Measurements from ENCODE around the gene FBXO2.

The FBXO2 gene

GRCh38 chr1:11676386-11677103 is 22.3 kb upstream of the FBXO2 start:
- DNase-seq (no peak), ATAC-seq (ENCODE audit: insufficient read depth, low read depth) (no peak)
- Histone ChIP-seq H3K27ac (ENCODE audit: low read length) (no peak overlapping the region), H2AFZ (ENCODE audit: low read depth, low read length) (no peak overlapping the region), H3K4me2 (ENCODE audit: insufficient read depth, low read length) (no peak overlapping the region), H3K27me3 (ENCODE audit: insufficient read depth, low read length, poor library complexity) (no peaks in the 10 kb centered on the region), H3K9me3 (ENCODE audit: insufficient read depth, low read length, severe bottlenecking) (no peaks in the 10 kb centered on the region), H3K4me3 (ENCODE audit: low read depth in 1 of 2, low read length in 2 of 2) (no peak overlapping the region), H3K9ac (ENCODE audit: low read depth, low read length) (no peak overlapping the region), H4K20me1 (ENCODE audit: insufficient read depth, low read length) (peaks cover 49% of the 10 kb centered on the region), H3K4me1 (ENCODE audit: insufficient read depth, low read length) (peaks cover 24% of the 10 kb centered on the region), H3K36me3 (ENCODE audit: insufficient read depth, low read length) (peaks cover 75% of the 10 kb centered on the region), H3K79me2 (ENCODE audit: insufficient read depth, low read length) (peaks cover 27% of the 10 kb centered on the region)
- no peak for TF ChIP-seq EZH2 (IDR thresholded peaks at IDR 0.05; ENCODE audit: borderline replicate concordance, low read depth, low read length, severe bottlenecking)

GRCh38 chr1:11675325-11675724 is 21.1 kb upstream of the FBXO2 start:
- Histone ChIP-seq H3K36me3 (ENCODE audit: insufficient read depth, low read length) (peaks cover 77% of the 10 kb centered on the region), H3K4me1 (ENCODE audit: insufficient read depth, low read length) (peaks cover 19% of the 10 kb centered on the region), H3K4me3 (ENCODE audit: low read depth in 1 of 2, low read length in 2 of 2) (no peak overlapping the region), H3K79me2 (ENCODE audit: insufficient read depth, low read length) (peaks cover 22% of the 10 kb centered on the region), H4K20me1 (ENCODE audit: insufficient read depth, low read length) (peaks cover 48% of the 10 kb centered on the region), H3K27ac (ENCODE audit: low read length) (no peak overlapping the region), H3K27me3 (ENCODE audit: insufficient read depth, low read length, poor library complexity) (no peaks in the 10 kb centered on the region), H3K9me3 (ENCODE audit: insufficient read depth, low read length, severe bottlenecking) (no peaks in the 10 kb centered on the region), H3K9ac (ENCODE audit: low read depth, low read length) (no peak overlapping the region), H2AFZ (ENCODE audit: low read depth, low read length) (no peak overlapping the region), H3K4me2 (ENCODE audit: insufficient read depth, low read length) (no peak overlapping the region)
- DNase-seq (no peak), ATAC-seq (ENCODE audit: insufficient read depth, low read depth) (no peak)
- TF ChIP-seq CTCF (IDR thresholded peaks at IDR 0.05; ENCODE audit: borderline replicate concordance, extremely low read depth, low read length, poor library complexity, severe bottlenecking) (no peak), EZH2 (IDR thresholded peaks at IDR 0.05; ENCODE audit: borderline replicate concordance, low read depth, low read length, severe bottlenecking) (no peak)

- Histone ChIP-seq H2AFZ (ENCODE audit: low read depth, low read length) (no peak overlapping the region), H3K27me3 (ENCODE audit: insufficient read depth, low read length, poor library complexity) (no peaks in the 10 kb centered on the region), H3K9ac (ENCODE audit: low read depth, low read length) (no peak overlapping the region), H3K36me3 (ENCODE audit: insufficient read depth, low read length) (peaks cover 77% of the 10 kb centered on the region), H3K4me3 (ENCODE audit: low read depth in 1 of 2, low read length in 2 of 2) (no peak overlapping the region), H3K4me1 (ENCODE audit: insufficient read depth, low read length) (peaks cover 11% of the 10 kb centered on the region), H3K27ac (ENCODE audit: low read length) (no peak overlapping the region), H4K20me1 (ENCODE audit: insufficient read depth, low read length) (peaks cover 43% of the 10 kb centered on the region), H3K79me2 (ENCODE audit: insufficient read depth, low read length) (peaks cover 14% of the 10 kb centered on the region), H3K4me2 (ENCODE audit: insufficient read depth, low read length) (no peak overlapping the region), H3K9me3 (ENCODE audit: insufficient read depth, low read length, severe bottlenecking) (no peaks in the 10 kb centered on the region)
- no peak for DNase-seq
- ATAC-seq (ENCODE audit: insufficient read depth, low read depth): no peak
- TF ChIP-seq EZH2 (IDR thresholded peaks at IDR 0.05; ENCODE audit: borderline replicate concordance, low read depth, low read length, severe bottlenecking) (no peak), CTCF (IDR thresholded peaks at IDR 0.05; ENCODE audit: borderline replicate concordance, extremely low read depth, low read length, poor library complexity, severe bottlenecking) (no peak)
Observed at GRCh38 chr1:11674488-11674887, 20.3 kb upstream of the FBXO2 start.

GRCh38 chr1:11673089-11673769 is 19.0 kb upstream of the FBXO2 start:
- Histone ChIP-seq H3K9ac (ENCODE audit: low read depth, low read length) (no peak overlapping the region), H3K4me2 (ENCODE audit: insufficient read depth, low read length) (no peak overlapping the region), H3K79me2 (ENCODE audit: insufficient read depth, low read length) (peaks cover 3% of the 10 kb centered on the region; the same call in 1 of the 2 replicates), H3K4me3 (ENCODE audit: low read depth in 1 of 2, low read length in 2 of 2) (no peak overlapping the region), H4K20me1 (ENCODE audit: insufficient read depth, low read length) (peaks cover 41% of the 10 kb centered on the region), H3K27me3 (ENCODE audit: insufficient read depth, low read length, poor library complexity) (no peaks in the 10 kb centered on the region), H3K36me3 (ENCODE audit: insufficient read depth, low read length) (peaks cover 67% of the 10 kb centered on the region), H2AFZ (ENCODE audit: low read depth, low read length) (no peak overlapping the region), H3K9me3 (ENCODE audit: insufficient read depth, low read length, severe bottlenecking) (no peaks in the 10 kb centered on the region), H3K27ac (ENCODE audit: low read length) (no peak overlapping the region), H3K4me1 (ENCODE audit: insufficient read depth, low read length) (peaks cover 3% of the 10 kb centered on the region; the same call in 1 of the 2 replicates)
- TF ChIP-seq CTCF (IDR thresholded peaks at IDR 0.05; ENCODE audit: borderline replicate concordance, extremely low read depth, low read length, poor library complexity, severe bottlenecking) (no peak), EZH2 (IDR thresholded peaks at IDR 0.05; ENCODE audit: borderline replicate concordance, low read depth, low read length, severe bottlenecking) (no peak)
- no peak for DNase-seq
- ATAC-seq (ENCODE audit: insufficient read depth, low read depth): no peak
